Fibroblast of the aortic adventitia (primary cell): Measurements from ENCODE around the gene COL16A1. TPM values are rescaled to one million over a fixed set of nuclear protein-coding genes. Genes with fewer than 3 reads are reported as not detected.

Source experiments
- DNase-seq: peaks from one replicate; pipeline ENCODE4 v3.0.0-alpha.2; 2010; ENCODE audit warnings: low read depth
- H3K4me3 ChIP-seq: 2 replicates; pipeline ENCODE4 v1.5.1; 2011; ENCODE audit warnings: low read depth, mild to moderate bottlenecking, control low read depth, low read length, moderate library complexity
- total RNA-seq: library from RNA; depleted of rRNA; stranded (reverse); fragments of >200 nt; gene quantifications from 2 replicates; pipeline ENCODE4 v1.2.3, GENCODE V29; 2012; ENCODE audit warnings: low replicate concordance
- TF ChIP-seq, protein P1 (sequence below): IDR thresholded peaks from 2 replicates; pipeline ENCODE4 v1.5.1; 2011; ENCODE audit warnings: mild to moderate bottlenecking, low read length, control low read depth, inconsistent platforms; ENCODE audit not compliant: insufficient read depth

The COL16A1 gene
- total RNA-seq, 1 donor, result 133 TPM

DNA sequence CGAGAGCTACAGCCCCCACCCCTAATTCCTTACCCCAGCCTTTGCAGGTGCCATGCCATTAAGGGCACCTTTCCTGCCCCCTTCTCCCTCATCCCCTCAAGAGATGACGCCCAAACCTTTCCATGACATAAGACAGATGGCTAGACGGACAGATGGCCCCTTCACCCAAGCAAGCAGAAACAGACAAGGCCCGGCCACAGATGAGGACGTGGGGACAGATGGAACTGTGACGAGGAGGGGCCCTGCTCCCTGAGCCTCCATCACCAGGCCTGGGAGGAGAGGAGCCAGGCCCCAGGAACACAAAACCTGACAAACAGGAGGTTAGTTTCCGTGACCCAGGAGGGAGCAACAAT is 34.4 kb downstream of the COL16A1 start:
- H3K4me3 ChIP-seq, result no peak overlapping the region
- no peak for DNase-seq
- TF ChIP-seq, protein P1, sequence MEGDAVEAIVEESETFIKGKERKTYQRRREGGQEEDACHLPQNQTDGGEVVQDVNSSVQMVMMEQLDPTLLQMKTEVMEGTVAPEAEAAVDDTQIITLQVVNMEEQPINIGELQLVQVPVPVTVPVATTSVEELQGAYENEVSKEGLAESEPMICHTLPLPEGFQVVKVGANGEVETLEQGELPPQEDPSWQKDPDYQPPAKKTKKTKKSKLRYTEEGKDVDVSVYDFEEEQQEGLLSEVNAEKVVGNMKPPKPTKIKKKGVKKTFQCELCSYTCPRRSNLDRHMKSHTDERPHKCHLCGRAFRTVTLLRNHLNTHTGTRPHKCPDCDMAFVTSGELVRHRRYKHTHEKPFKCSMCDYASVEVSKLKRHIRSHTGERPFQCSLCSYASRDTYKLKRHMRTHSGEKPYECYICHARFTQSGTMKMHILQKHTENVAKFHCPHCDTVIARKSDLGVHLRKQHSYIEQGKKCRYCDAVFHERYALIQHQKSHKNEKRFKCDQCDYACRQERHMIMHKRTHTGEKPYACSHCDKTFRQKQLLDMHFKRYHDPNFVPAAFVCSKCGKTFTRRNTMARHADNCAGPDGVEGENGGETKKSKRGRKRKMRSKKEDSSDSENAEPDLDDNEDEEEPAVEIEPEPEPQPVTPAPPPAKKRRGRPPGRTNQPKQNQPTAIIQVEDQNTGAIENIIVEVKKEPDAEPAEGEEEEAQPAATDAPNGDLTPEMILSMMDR, result no peak

DNA sequence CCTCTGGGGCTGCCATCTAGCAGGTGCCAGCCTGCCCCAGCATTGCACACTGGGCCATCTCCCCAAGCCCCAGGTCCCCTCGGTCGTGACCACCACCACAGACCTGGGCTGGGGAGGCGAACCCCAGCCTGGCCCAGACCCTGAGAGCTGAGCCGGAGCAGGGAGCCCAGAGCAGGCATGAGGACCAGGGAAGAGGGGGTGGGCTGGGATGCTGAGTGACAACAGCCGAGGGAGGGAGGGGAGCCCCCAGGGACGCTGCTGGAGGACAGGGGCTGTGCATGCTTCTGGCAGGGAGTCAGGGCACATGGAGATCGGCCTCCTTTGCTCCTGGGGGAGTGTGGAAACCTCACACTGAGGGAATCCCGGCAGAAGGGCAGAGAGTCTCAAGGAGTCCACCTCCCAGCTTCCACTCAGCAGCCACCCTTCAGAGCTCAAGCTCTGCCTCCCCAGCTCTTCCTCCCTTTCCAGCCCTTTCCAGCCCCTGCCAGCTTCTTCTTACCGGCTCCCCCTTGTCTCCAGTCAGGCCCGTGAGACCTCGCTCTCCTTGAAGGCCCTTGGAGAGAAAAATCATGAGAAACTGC is 35.4 kb downstream of the COL16A1 start:
- H3K4me3 ChIP-seq, result no peak overlapping the region
- DNase-seq, result no peak
- TF ChIP-seq, protein P1, result no peak

DNA sequence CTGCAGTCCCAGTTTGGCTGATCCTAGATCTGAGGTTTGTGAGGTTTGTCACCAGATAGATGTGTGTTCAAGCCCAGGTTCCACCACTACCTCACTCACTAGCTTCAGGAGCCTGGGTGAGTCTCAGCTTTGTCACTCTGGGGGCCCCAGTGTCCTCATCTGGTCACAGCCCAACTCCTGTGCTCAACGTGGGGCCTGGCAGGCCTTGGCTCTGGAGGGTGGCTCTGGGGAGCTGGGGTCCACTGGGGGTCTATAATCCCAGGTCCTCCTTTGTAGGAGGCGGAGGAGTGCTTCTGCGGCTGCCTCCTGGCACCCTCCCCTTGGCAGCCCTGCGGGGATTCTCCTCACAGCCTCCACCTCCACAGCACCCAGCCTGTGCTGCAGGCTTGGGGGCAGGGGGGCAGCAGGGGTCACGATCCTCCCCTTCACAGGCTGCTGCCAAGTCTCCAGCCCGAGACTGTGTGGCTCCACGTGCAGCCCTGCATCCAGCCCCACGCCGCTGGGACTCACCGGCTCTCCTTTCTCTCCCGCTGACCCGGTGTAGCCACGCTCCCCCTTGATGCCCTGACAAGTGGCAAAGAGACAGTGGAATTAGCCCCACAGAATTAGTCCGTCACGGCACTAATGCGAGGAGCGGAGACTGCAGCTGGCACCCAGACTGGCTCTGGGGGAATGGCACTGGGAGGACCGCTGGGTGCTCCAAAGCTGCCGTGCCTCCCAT is 36.6 kb downstream of the COL16A1 start:
- TF ChIP-seq, protein P1, result no peak
- H3K4me3 ChIP-seq, result no peak overlapping the region
- no peak for DNase-seq

DNA sequence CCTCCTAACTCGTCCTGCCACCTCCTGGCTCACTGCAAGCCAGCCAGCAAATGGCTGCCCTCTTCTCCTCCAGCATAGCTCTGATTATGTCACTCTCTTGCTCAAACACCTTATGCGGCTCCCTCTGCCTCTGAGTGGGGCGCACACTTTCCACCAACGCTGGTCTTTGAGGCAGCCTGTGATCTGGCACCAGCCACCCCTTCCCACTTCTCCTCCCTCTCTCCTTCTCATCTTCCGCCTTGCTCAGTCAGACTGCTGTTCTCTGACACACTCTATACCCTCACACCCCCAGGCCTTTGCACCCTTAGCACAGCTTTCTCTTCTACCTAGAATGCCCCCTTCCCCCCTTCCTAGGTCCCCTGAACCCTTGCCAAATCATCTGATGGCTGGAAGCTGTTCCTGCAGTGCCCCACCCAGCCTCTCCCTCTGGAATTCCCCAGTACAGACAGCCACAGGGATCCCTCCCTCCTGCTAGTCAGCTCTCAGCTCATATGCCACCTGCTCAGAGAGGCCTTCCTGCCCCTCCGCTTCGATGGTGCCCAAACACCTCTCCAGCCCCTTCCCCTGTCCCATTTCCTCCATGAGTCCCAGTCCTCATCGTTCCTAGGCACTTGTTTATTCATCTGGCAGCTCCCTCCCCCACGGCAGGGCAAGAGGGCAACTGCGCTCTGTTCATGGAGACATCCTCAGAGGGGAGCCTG is 37.4 kb downstream of the COL16A1 start:
- TF ChIP-seq, protein P1, result no peak
- peak; percentile 73 for DNase-seq
- no peak overlapping the region for H3K4me3 ChIP-seq

DNA sequence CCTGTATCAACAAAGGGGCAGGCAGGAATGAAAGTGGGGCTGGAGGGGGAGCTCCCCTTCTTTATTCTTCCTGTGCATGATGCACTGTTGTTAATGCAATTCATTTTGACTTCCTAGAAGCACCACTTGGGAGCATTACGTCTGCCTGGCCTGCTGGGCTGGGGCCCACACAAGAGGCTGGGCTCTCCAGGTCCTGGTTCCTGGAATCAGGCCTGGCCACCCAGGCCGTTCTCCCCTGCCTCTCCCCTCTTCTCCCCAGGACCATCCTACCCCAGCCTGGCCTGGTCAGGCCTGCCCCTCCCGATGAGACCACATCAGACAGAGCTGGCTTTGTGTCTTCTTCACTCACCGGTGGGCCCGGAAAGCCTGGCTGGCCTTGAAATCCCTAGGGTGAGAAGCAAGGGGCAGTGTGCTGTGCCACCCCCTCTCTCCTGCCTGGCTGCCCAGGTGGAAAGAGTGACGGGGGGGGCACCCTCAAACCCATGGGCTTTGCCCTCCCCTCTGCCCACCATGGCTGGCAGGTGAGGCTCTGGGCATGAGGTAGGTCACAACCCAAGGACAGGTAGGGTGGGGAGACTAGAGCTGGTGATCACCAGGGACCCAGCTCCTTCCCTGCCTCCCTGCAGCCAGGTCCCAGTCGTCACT is 38.5 kb downstream of the COL16A1 start:
- TF ChIP-seq, protein P1, result no peak
- no peak for DNase-seq
- H3K4me3 ChIP-seq, result no peak overlapping the region

DNA sequence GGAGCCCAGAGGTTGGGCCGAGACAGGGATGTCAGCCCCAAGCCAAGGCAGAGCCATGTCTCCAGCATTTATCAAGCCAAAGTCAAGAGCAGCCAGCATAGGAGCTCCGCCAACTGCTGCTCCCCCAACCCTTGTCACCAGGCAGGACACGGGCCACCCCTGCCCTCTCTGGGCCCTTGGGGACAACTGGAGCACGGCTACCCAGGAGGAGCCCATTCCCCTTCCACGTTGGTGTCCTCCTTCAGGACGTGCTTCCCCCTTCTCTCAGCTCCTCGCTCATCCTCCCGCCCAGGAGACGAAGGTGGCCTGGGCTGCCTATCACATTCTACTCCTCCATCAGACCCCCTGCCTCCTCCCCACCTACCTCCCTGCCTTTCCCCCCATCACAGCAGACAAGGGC is 39.3 kb downstream of the COL16A1 start:
- DNase-seq, result no peak
- no peak overlapping the region for H3K4me3 ChIP-seq
- TF ChIP-seq, protein P1, result no peak
